Embryonic facial prominence (tissue), 1 donor: ENCODE measurements around the gene EXOC3.

Experiments used
- DNase-seq: peaks from one replicate; pipeline ENCODE4 v3.0.0-alpha.2; 2016; ENCODE audit errors: extremely low spot score

The EXOC3 gene

GRCh38 chr5:439181-439580 lies 3.8 kb upstream of the EXOC3 start:
- DNase-seq: no peak

DNA sequence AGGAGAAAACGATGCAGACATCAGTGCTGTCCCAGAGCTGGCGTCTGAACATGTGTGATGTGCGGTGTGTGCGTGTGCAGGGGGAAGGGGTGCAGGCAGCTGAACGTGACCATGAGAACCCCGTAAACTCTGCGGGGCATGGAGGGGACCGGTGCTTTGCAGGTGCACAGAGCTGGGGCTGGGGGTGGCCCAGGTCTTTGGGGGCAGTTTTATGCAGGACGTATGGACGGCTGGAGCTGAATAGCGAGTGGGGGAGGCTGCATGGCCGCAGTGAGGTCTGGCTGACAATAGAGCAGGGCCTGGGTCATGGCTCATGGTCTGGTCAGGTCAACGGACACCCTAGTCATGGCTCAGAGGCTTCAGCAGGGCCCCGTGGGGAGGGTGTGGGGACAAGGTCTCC lies 3.3 kb upstream of the EXOC3 start:
- DNase-seq: no peak

- DNase-seq: no peak
These were observed 2.4 kb upstream of the EXOC3 start for GRCh38 chr5:440401-441201.

DNA sequence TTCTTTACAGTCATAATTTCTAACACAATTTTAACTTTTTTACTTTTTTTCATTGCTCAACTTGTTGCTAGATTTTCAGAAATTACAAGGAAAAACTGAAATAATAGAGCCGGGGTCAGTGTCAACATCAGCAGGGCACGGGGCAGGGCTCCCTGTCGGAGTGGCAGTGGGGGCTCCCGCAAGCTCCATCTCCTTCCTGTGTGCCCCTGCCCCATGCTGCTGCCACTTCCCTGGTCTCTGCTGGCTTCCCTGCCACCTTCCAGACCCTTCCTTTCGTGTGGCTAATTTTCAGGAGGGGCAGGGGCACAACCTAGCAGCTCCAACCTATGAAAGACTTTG lies 1.0 kb upstream of the EXOC3 start:
- no peak for DNase-seq

DNA sequence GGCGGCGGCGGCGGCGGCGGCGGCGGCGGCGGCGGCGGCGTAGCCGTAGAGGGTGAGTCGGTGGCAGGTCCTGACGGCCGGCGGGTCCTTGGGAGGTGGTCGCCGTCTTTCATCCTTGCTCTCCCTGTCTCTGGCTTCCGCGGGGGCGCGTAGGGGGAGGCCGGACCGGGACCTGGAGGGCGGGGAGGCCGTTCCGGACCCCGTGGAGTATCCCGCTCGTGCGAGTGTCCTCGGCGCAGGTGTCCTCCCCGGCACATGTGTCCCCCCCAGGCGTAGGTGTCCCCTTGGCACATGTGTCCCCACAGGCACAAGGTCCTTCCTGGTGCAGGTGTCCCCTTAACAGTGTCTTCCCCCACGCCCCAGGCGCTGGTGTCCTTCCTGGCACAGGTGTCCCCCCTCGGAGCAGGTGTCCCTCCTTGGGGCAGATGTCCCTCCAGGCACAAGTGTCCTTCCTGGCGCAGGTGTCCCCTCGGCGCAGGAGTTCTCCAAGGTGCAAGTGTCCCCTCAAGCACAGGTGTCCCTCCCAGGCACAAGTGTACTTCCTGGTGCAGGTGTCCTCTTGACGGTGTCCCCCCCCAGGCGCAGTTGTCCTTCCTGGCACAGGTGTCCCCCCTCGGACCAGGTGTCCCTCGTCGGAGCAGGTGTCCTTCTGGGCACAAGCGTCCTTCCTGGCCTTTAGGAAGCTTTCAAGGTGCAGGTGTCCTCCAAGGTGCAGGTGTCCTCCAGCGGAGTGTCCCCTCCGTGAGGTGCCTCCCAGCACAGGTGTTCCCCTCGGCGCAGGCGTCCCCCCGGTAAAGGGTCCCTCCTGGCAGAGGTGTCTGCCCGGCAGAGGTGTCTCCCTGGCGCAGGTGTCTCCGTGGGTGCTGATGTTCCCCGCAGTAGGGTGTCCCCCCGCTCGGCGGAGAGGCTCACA lies 519 bp downstream of the EXOC3 start:
- no peak for DNase-seq

GRCh38 chr5:444226-444625 lies 1.2 kb downstream of the EXOC3 start:
- no peak for DNase-seq

GRCh38 chr5:445591-445990 lies 2.6 kb downstream of the EXOC3 start:
- no peak for DNase-seq

DNA sequence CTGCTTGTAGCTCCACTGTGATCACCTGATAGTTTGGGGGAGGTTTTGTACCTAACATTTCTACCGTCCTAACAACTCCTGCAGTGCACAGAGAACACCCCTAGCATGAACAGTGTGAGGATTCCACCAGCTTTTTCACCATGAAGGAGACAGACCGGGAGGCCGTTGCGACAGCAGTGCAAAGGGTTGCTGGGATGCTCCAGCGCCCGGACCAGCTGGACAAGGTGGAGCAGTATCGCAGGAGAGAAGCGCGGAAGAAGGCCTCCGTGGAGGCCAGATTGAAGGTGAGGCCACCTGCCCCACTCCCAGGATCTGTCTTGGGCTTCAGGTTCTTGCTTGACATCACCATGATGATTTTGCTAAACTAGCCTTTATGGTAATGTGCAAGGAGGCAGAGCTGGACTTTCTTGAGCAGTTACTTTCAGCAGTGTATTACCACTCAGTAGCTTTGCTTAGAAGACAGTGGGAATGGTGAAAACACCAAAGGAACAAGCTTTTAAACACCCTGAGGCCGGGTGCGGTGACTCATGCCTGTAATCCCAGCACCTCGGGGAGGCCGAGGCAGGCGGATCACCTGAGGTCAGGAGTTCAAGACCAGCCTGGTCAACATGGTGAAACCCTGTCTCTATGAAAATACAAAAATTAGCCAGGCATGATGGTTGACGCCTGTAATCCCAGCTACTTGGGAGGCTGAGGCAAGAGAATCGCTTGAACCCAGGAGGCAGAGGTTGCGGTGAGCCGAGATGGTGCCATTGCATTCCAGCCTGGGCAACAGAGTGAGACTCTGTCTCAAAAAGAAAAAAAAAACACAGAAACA lies 3.3 kb downstream of the EXOC3 start:
- no peak for DNase-seq

DNA sequence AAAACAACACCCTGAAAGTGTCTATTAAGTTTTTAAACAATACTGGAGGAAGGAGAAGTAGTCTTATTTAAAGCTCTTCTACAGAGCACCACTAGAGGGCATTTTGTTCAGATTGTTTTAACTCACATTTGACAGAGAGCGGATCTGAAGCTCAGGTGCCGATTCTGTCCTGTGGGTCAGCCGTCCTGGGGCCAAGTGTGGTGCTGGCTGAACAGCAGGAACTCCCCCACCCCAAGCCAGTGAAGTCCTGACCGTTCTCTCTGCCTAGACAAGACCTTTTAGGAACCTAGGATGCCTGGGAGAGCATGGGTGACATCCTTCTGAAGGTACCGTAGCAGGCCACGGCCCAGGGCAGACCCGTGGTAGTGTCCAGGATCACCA lies 3.9 kb downstream of the EXOC3 start:
- no peak for DNase-seq

GRCh38 chr5:447501-447900 lies 4.5 kb downstream of the EXOC3 start:
- DNase-seq: no peak

- DNase-seq: no peak
These were observed 5.2 kb downstream of the EXOC3 start for GRCh38 chr5:448061-448765.

DNA sequence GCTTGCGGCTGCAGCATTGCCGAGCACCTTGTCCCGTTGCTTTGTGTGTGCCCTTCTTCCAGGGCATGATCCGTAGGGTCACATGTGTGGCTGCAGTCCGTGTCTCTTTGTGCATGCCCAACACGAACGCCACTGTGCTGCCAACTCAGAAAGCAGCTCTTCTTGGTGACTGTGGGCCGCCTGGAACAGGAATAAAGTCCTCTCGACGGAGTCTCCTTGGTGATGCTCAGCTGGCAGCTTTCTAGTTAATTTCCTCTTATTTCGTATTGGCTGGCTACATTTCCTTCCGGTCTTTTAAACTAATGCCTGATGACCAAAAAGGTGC lies 5.8 kb downstream of the EXOC3 start:
- no peak for DNase-seq

DNA sequence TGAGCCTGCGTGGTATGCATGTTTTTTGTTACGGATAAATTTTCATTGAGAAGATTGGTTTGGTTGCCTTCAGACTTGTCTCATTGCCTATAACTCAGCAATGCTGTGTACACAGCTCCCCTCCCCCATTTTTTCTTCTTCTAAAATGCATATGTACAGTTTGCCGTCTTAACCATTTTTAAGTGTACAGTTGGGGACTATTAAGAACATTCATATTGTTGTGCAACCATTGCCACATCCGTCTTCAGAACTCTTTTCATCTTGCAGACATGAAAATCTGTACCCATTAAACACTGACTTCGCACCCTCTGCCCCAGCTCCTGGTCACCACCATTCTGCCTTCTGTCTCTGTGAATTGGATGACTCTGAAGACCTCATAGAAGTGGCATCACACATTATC lies 6.2 kb downstream of the EXOC3 start:
- DNase-seq: no peak

- DNase-seq: no peak
These were observed 8.8 kb downstream of the EXOC3 start for GRCh38 chr5:451587-452458.

DNA sequence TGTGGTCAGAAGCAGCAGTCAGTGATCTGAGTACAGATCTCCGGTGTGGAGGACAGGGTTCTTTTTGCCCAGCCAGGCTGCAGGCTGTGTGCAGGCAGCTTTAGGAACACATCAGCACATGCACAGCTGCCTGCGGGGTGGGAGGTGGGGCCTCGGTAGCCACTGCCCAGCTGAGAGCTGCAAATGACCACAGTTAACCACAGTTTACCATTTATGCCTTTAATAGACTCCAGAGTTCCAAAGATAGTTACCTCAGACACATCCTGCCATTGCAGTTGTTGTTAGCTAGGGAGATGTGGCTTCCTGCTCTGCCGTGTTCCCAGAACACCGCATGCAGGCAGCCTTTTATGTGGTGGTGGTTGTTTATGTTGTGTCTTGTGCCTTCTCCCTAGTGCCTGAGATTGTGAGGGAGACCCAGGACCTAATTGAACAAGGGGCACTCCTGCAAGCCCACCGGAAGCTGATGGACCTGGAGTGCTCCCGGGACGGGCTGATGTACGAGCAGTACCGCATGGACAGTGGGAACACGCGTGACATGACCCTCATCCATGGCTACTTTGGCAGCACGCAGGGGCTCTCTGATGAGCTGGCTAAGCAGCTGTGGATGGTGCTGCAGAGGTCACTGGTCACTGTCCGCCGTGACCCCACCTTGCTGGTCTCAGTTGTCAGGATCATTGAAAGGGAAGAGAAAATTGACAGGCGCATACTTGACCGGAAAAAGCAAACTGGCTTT lies 10.2 kb downstream of the EXOC3 start:
- DNase-seq: no peak

- no peak for DNase-seq
These were observed 10.9 kb downstream of the EXOC3 start for GRCh38 chr5:453725-454481.

- no peak for DNase-seq
These were observed 12.0 kb downstream of the EXOC3 start for GRCh38 chr5:454936-455335.

DNA sequence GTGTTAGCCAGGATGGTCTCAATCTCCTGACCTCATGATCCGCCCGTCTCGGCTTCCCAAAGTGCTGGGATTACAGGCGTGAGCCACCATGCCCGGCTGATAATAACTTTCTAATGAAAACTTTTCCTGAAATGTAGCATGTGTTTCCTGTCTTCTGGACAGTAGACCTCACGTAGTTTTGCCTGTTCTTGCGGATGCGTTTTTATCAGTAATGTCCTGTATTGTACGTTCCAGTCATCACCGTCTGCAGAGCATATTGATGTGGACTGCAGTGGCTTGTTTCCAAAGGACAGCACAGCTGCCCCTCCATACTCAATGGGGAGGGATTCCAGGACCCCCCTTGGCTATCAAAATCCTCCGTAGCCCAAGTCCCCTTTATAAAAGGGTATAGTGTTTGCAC lies 12.8 kb downstream of the EXOC3 start:
- no peak for DNase-seq
